Adipose tissue (tissue), 3 donors: ENCODE measurements around the gene LHX2. TPM values are rescaled to one million over a fixed set of nuclear protein-coding genes. Genes with fewer than 3 reads are reported as not detected.

Experiments
- H3K27ac ChIP-seq: one replicate; pipeline ENCODE4 v1.5.1; 2013; ENCODE audit warnings: low read depth, low read length
- whole genome bisulfite sequencing, 3 donors: extraction: QIAGEN DNeasy Blood & Tissue Kit; methylation state at CpG; one replicate each; pipeline ENCODE4 v1.1.7; 2013; 5-methylcytosine and 5-hydroxymethylcytosine counted together
- polyA plus RNA-seq, 3 donors: library from polyadenylated mRNA; stranded (reverse); fragments of 200-250 nt; gene quantifications; one replicate each; pipeline ENCODE4 v1.2.3, GENCODE V29; 2013
- donor health status: healthy with polysubstance abuse.
- donor health status: Bipolar disorder and iron deficiency.
- donor health status: healthy.

The LHX2 gene
- polyA plus RNA-seq, 3 donors: 0.18 to 1.1 (median 0.53) TPM

- WGBS, 3 donors: 8 to 11% (median 8%) methylated on average over 31 to 55 of the region's 55 CpGs
- no peak overlapping the region for H3K27ac ChIP-seq
These were observed 29.6 kb downstream of the LHX2 start for GRCh38 chr9:124040935-124041816.

- 31 to 61% (median 54%) methylated on average over 4 of the region's 4 CpGs for WGBS, 3 donors
- no peak overlapping the region for H3K27ac ChIP-seq
These were observed 30.2 kb downstream of the LHX2 start for GRCh38 chr9:124041817-124042116.

- 46 to 61% (median 56%) methylated on average over 11 of the region's 11 CpGs for WGBS, 3 donors
- H3K27ac ChIP-seq: no peak overlapping the region
These were observed 30.7 kb downstream of the LHX2 start for GRCh38 chr9:124042201-124042721.

- H3K27ac ChIP-seq: no peak overlapping the region
- 66 to 88% (median 74%) methylated on average over 5 of the region's 5 CpGs for WGBS, 3 donors
These were observed 32.9 kb downstream of the LHX2 start for GRCh38 chr9:124044448-124044847.

GRCh38 chr9:124045076-124045829 lies 33.7 kb downstream of the LHX2 start:
- H3K27ac ChIP-seq: no peak overlapping the region
- WGBS, 3 donors: 8 to 11% (median 10%) methylated on average over 43 to 49 of the region's 49 CpGs

- WGBS, 3 donors: 8 to 10% (median 9%) methylated on average over 15 to 18 of the region's 18 CpGs
- no peak overlapping the region for H3K27ac ChIP-seq
These were observed 34.2 kb downstream of the LHX2 start for GRCh38 chr9:124045830-124046177.

- no peak overlapping the region for H3K27ac ChIP-seq
- 63 to 79% (median 71%) methylated on average over 10 of the region's 10 CpGs for WGBS, 3 donors
These were observed 34.6 kb downstream of the LHX2 start for GRCh38 chr9:124046189-124046588.

- WGBS, 3 donors: 65 to 71% (median 67%) methylated on average over 8 of the region's 8 CpGs
- no peak overlapping the region for H3K27ac ChIP-seq
These were observed 35.7 kb downstream of the LHX2 start for GRCh38 chr9:124047251-124047672.

- WGBS, 3 donors: 80 to 89% (median 84%) methylated on average over 1 of the region's 1 CpG
- H3K27ac ChIP-seq: no peak overlapping the region
These were observed 39.4 kb downstream of the LHX2 start for GRCh38 chr9:124050955-124051354.

- WGBS, 3 donors: 86 to 93% (median 90%) methylated on average over 5 of the region's 5 CpGs
- H3K27ac ChIP-seq: no peak overlapping the region
These were observed 40.8 kb downstream of the LHX2 start for GRCh38 chr9:124052401-124052800.

GRCh38 chr9:124054582-124055227 lies 43.1 kb downstream of the LHX2 start:
- 46 to 56% (median 52%) methylated on average over 7 of the region's 7 CpGs for WGBS, 3 donors
- H3K27ac ChIP-seq: no peak overlapping the region

- no peak overlapping the region for H3K27ac ChIP-seq
- WGBS, 3 donors: 73 to 80% (median 75%) methylated on average over 21 of the region's 21 CpGs
These were observed 49.5 kb downstream of the LHX2 start for GRCh38 chr9:124060844-124061605.

- no peak overlapping the region for H3K27ac ChIP-seq
- 91 to 100% (median 96%) methylated on average over 2 of the region's 2 CpGs for WGBS, 3 donors
These were observed 50.6 kb downstream of the LHX2 start for GRCh38 chr9:124062172-124062571.

GRCh38 chr9:124066783-124067577 lies 55.4 kb downstream of the LHX2 start:
- 86 to 92% (median 91%) methylated on average over 13 of the region's 13 CpGs for WGBS, 3 donors
- no peak overlapping the region for H3K27ac ChIP-seq

- WGBS, 3 donors: 86 to 89% (median 87%) methylated on average over 3 of the region's 3 CpGs
These were observed 56.7 kb downstream of the LHX2 start for GRCh38 chr9:124068251-124068650.

GRCh38 chr9:124074746-124075145 lies 63.2 kb downstream of the LHX2 start:
- 71 to 83% (median 76%) methylated on average over 1 of the region's 1 CpG for WGBS, 3 donors
- no peak overlapping the region for H3K27ac ChIP-seq

More at GRCh38 chr9:124068251-124068650, 56.7 kb downstream of the LHX2 start:
- no peak overlapping the region for H3K27ac ChIP-seq

GRCh38 chr9:124075761-124076160 lies 64.2 kb downstream of the LHX2 start:
- WGBS, 3 donors: 68 to 87% (median 82%) methylated on average over 3 of the region's 3 CpGs
- no peak overlapping the region for H3K27ac ChIP-seq
